A172 (cell line): ENCODE data around the gene PXDN. TPM values are rescaled to one million over a fixed set of nuclear protein-coding genes. Genes with fewer than 3 reads are reported as not detected.
"Not testable (repeated sequence)": the region's sequence is repeated elsewhere in the genome, so short reads cannot be mapped to it uniquely, and the experiment has no call there.

Experiments used
- DNase-seq: peaks from one replicate; pipeline ENCODE4 v3.0.0-alpha.2; 2015; ENCODE audit warnings: low spot score
- total RNA-seq: library from RNA; depleted of rRNA; stranded (reverse); fragments of >200 nt; shearing (Covaris generic); gene quantifications from 2 replicates; pipeline ENCODE4 v1.2.3, GENCODE V29; 2014; rRNA removed

PXDN gene
- total RNA-seq = 98.5 and 124 TPM in 2 replicates

GRCh38 chr2:1744446-1745170, at the start of gene PXDN:
PXDN (minus strand) TSS chr2:1744515; CDS start chr2:1744455, 60 bp downstream.
- DNase-seq = no peak

- no peak for DNase-seq
Measured at GRCh38 chr2:1793868-1794445, 49.6 kb upstream of the PXDN start.

- no peak for DNase-seq
Measured at GRCh38 chr2:1793001-1793867, 48.9 kb upstream of the PXDN start.

GRCh38 chr2:1791685-1792435, 47.5 kb upstream of the PXDN start:
- DNase-seq = peak; percentile 54

- DNase-seq = no peak
Measured at GRCh38 chr2:1791006-1791605, 46.8 kb upstream of the PXDN start.

- DNase-seq = no peak
Measured at GRCh38 chr2:1790473-1790872, 46.2 kb upstream of the PXDN start.

GRCh38 chr2:1789610-1790009, 45.3 kb upstream of the PXDN start:
- DNase-seq = no peak

- DNase-seq = no peak
Measured at GRCh38 chr2:1788478-1788959, 44.2 kb upstream of the PXDN start.

GRCh38 chr2:1787755-1788477, 43.6 kb upstream of the PXDN start:
- DNase-seq = no peak

GRCh38 chr2:1784986-1785617, 40.8 kb upstream of the PXDN start:
- no peak for DNase-seq

- DNase-seq = no peak
Measured at GRCh38 chr2:1784087-1784486, 39.8 kb upstream of the PXDN start.

GRCh38 chr2:1782514-1782913, 38.2 kb upstream of the PXDN start:
- DNase-seq = no peak

- DNase-seq = no peak
Measured at GRCh38 chr2:1781291-1782080, 37.2 kb upstream of the PXDN start.

- no peak for DNase-seq
Measured at GRCh38 chr2:1780693-1781092, 36.4 kb upstream of the PXDN start.

GRCh38 chr2:1780054-1780453, 35.7 kb upstream of the PXDN start:
- DNase-seq = not testable (repeated sequence)

GRCh38 chr2:1778566-1778965, 34.3 kb upstream of the PXDN start:
- no peak for DNase-seq

GRCh38 chr2:1777781-1778180, 33.5 kb upstream of the PXDN start:
- no peak for DNase-seq

GRCh38 chr2:1777156-1777555, 32.8 kb upstream of the PXDN start:
- no peak for DNase-seq

GRCh38 chr2:1775511-1776035, 31.3 kb upstream of the PXDN start:
- DNase-seq = no peak
